NB4 (cell line): ENCODE measurements around the gene VDR.

Experiments
- DNase-seq: peaks from one replicate; pipeline ENCODE4 v3.0.0; 2010; ENCODE audit warnings: low read depth
- H3K4me3 ChIP-seq: one replicate; pipeline ENCODE4 v1.5.1; 2011; ENCODE audit warnings: mild to moderate bottlenecking, low read depth, low read length, moderate library complexity
- MAX ChIP-seq: IDR thresholded peaks from 2 replicates; pipeline ENCODE4 v1.6.1; 2011; ENCODE audit warnings: low read depth, low read length
- MYC ChIP-seq: IDR thresholded peaks from 2 replicates; pipeline ENCODE4 v1.6.1; 2011; ENCODE audit warnings: low read depth, low read length
- POLR2A ChIP-seq: IDR thresholded peaks from 2 replicates; pipeline ENCODE4 v1.6.1; 2011; ENCODE audit warnings: mild to moderate bottlenecking; ENCODE audit not compliant: insufficient read length; ENCODE audit errors: extremely low read depth
- TF ChIP-seq, protein P1 (sequence below): IDR thresholded peaks from one replicate; pipeline ENCODE4 v1.5.1; 2012; ENCODE audit warnings: low read depth, low read length

The VDR gene

DNA sequence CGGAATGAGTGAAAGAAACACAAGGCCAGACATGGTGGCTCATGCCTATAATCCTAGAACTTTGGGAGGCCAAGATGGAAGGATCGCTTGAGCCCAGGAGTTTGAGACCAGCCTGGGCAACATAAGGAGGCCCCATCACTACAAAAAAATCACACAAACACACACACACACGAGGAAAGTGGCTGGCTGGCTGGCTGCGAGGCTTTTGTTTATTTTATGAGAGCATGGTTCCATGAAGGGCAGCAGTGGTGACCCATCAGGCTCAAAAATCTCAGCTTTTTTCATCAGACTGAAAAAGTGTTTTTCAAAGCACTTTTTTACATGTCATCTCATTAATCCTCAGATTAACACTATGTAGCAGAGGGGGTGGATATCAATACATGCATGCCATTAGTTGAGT is 27.7 kb downstream of the VDR start:
- TF ChIP-seq POLR2A = no peak
- TF ChIP-seq MYC = no peak
- no peak for TF ChIP-seq MAX
- TF ChIP-seq, protein P1, sequence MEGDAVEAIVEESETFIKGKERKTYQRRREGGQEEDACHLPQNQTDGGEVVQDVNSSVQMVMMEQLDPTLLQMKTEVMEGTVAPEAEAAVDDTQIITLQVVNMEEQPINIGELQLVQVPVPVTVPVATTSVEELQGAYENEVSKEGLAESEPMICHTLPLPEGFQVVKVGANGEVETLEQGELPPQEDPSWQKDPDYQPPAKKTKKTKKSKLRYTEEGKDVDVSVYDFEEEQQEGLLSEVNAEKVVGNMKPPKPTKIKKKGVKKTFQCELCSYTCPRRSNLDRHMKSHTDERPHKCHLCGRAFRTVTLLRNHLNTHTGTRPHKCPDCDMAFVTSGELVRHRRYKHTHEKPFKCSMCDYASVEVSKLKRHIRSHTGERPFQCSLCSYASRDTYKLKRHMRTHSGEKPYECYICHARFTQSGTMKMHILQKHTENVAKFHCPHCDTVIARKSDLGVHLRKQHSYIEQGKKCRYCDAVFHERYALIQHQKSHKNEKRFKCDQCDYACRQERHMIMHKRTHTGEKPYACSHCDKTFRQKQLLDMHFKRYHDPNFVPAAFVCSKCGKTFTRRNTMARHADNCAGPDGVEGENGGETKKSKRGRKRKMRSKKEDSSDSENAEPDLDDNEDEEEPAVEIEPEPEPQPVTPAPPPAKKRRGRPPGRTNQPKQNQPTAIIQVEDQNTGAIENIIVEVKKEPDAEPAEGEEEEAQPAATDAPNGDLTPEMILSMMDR = no peak
- H3K4me3 ChIP-seq = no peak overlapping the region
- no peak for DNase-seq

- no peak for DNase-seq
- TF ChIP-seq, protein P1 = no peak
- TF ChIP-seq MYC (no peak), POLR2A (no peak), MAX (no peak)
- no peak overlapping the region for H3K4me3 ChIP-seq
These were observed 28.3 kb downstream of the VDR start for GRCh38 chr12:47876440-47876960.

DNA sequence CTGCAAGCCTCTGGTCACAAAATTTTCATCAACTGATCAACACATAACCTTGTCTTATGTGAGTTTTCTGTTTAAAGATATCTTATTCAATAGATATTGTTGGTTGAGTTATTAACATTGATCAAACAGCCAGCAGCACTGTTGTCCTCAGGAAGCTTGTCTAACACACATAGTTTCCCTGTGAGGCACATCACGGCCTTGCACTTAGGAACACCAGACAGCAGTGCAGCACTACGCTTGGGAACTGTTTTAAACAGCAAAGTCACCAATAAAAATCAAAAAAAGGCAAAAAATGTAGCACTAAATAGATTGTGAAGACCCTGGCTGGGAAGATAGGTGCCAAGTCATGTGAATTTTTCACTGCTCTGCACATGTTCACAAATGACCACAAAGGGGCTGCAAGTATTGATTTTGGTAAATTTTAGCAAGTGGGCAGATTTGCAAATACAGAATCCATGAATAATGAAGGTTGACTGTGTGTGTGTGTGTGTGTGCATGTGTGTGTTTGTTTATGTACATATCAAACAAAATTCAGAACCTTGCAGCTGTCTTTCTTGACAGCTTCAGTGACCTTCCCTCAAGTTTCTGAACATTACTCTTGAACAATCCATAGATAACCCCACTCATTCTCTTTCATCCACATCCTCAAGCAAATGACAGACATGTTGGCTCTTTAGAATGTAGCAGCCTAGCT is 28.9 kb downstream of the VDR start:
- TF ChIP-seq MAX (no peak), POLR2A (no peak), MYC (no peak)
- TF ChIP-seq, protein P1 = no peak
- H3K4me3 ChIP-seq = no peak overlapping the region
- no peak for DNase-seq

- no peak overlapping the region for H3K4me3 ChIP-seq
- TF ChIP-seq MAX = no peak
- TF ChIP-seq POLR2A = no peak
- TF ChIP-seq MYC = no peak
- no peak for DNase-seq
These were observed 30.5 kb downstream of the VDR start for GRCh38 chr12:47874316-47874715.

GRCh38 chr12:47870175-47870781 is 34.5 kb downstream of the VDR start:
- peak; percentile 54 for DNase-seq
- no peak for TF ChIP-seq MAX
- TF ChIP-seq, protein P1 = peak; percentile 65
- H3K4me3 ChIP-seq = no peak overlapping the region

- peak; percentile 77 for DNase-seq
- no peak overlapping the region for H3K4me3 ChIP-seq
- TF ChIP-seq MYC (no peak), POLR2A (no peak), MAX (no peak)
- TF ChIP-seq, protein P1 = no peak
These were observed 36.2 kb downstream of the VDR start for GRCh38 chr12:47868552-47869031.
